ENCODE measurements around the gene INTS1.

Gene INTS1

GRCh38 chr7:1498370-1499305 is 5.6 kb downstream of the INTS1 start:
- no peak overlapping the region for H3K9ac ChIP-seq (ENCODE audit: low read length)
- H3K27me3 ChIP-seq (ENCODE audit: control insufficient read depth in 1 of 2, insufficient read depth in 2 of 2, low read length in 2 of 2) = no peaks in the 10 kb centered on the region
- H3K4me3 ChIP-seq (ENCODE audit: low read depth in 1 of 2, low read length in 2 of 2) = no peak overlapping the region
- peaks cover 20% of the 10 kb centered on the region for H3K4me1 ChIP-seq (ENCODE audit: insufficient read depth, low read length)
- H3K27ac ChIP-seq (ENCODE audit: low read depth, low read length) = no peak overlapping the region
- H3K36me3 ChIP-seq (ENCODE audit: insufficient read depth, low read length) = peaks cover 38% of the 10 kb centered on the region
- no peaks in the 10 kb centered on the region for H3K9me3 ChIP-seq (ENCODE audit: low read length)

- no peak overlapping the region for H3K4me3 ChIP-seq (ENCODE audit: low read depth in 1 of 2, low read length in 2 of 2)
These were observed 6.8 kb downstream of the INTS1 start for GRCh38 chr7:1497293-1497927.

GRCh38 chr7:1496531-1497292 is 7.5 kb downstream of the INTS1 start:
- Histone ChIP-seq H3K4me1 (ENCODE audit: insufficient read depth, low read length) (peaks cover 4% of the 10 kb centered on the region), H3K27ac (ENCODE audit: low read depth, low read length) (no peak overlapping the region), H3K36me3 (ENCODE audit: insufficient read depth, low read length) (peaks cover 31% of the 10 kb centered on the region), H3K27me3 (ENCODE audit: control insufficient read depth in 1 of 2, insufficient read depth in 2 of 2, low read length in 2 of 2) (no peaks in the 10 kb centered on the region), H3K4me3 (ENCODE audit: low read depth in 1 of 2, low read length in 2 of 2) (no peak overlapping the region), H3K9ac (ENCODE audit: low read length) (no peak overlapping the region), H3K9me3 (ENCODE audit: low read length) (no peaks in the 10 kb centered on the region)

More at GRCh38 chr7:1497293-1497927, 6.8 kb downstream of the INTS1 start:
- no peak overlapping the region for H3K27ac ChIP-seq (ENCODE audit: low read depth, low read length)
- no peaks in the 10 kb centered on the region for H3K27me3 ChIP-seq (ENCODE audit: control insufficient read depth in 1 of 2, insufficient read depth in 2 of 2, low read length in 2 of 2)
- H3K36me3 ChIP-seq (ENCODE audit: insufficient read depth, low read length) = peaks cover 33% of the 10 kb centered on the region
- peaks cover 9% of the 10 kb centered on the region for H3K4me1 ChIP-seq (ENCODE audit: insufficient read depth, low read length)
- no peaks in the 10 kb centered on the region for H3K9me3 ChIP-seq (ENCODE audit: low read length)
- H3K9ac ChIP-seq (ENCODE audit: low read length) = no peak overlapping the region

GRCh38 chr7:1495564-1496242 is 8.5 kb downstream of the INTS1 start:
- no peaks in the 10 kb centered on the region for H3K4me1 ChIP-seq (ENCODE audit: insufficient read depth, low read length)
- no peaks in the 10 kb centered on the region for H3K9me3 ChIP-seq (ENCODE audit: low read length)
- peaks cover 35% of the 10 kb centered on the region for H3K36me3 ChIP-seq (ENCODE audit: insufficient read depth, low read length)
- H3K27ac ChIP-seq (ENCODE audit: low read depth, low read length) = no peak overlapping the region
- no peak overlapping the region for H3K9ac ChIP-seq (ENCODE audit: low read length)
- no peak overlapping the region for H3K4me3 ChIP-seq (ENCODE audit: low read depth in 1 of 2, low read length in 2 of 2)
- no peaks in the 10 kb centered on the region for H3K27me3 ChIP-seq (ENCODE audit: control insufficient read depth in 1 of 2, insufficient read depth in 2 of 2, low read length in 2 of 2)

GRCh38 chr7:1494866-1495563 is 9.2 kb downstream of the INTS1 start:
- no peak overlapping the region for H3K4me3 ChIP-seq (ENCODE audit: low read depth in 1 of 2, low read length in 2 of 2)
- no peaks in the 10 kb centered on the region for H3K4me1 ChIP-seq (ENCODE audit: insufficient read depth, low read length)
- peaks cover 37% of the 10 kb centered on the region for H3K36me3 ChIP-seq (ENCODE audit: insufficient read depth, low read length)
- no peak overlapping the region for H3K9ac ChIP-seq (ENCODE audit: low read length)
- no peaks in the 10 kb centered on the region for H3K9me3 ChIP-seq (ENCODE audit: low read length)
- no peaks in the 10 kb centered on the region for H3K27me3 ChIP-seq (ENCODE audit: control insufficient read depth in 1 of 2, insufficient read depth in 2 of 2, low read length in 2 of 2)
- H3K27ac ChIP-seq (ENCODE audit: low read depth, low read length) = no peak overlapping the region

- Histone ChIP-seq H3K27ac (ENCODE audit: low read depth, low read length) (no peak overlapping the region), H3K9me3 (ENCODE audit: low read length) (no peaks in the 10 kb centered on the region), H3K27me3 (ENCODE audit: control insufficient read depth in 1 of 2, insufficient read depth in 2 of 2, low read length in 2 of 2) (no peaks in the 10 kb centered on the region), H3K9ac (ENCODE audit: low read length) (no peak overlapping the region), H3K36me3 (ENCODE audit: insufficient read depth, low read length) (peaks cover 37% of the 10 kb centered on the region), H3K4me3 (ENCODE audit: low read depth in 1 of 2, low read length in 2 of 2) (no peak overlapping the region), H3K4me1 (ENCODE audit: insufficient read depth, low read length) (no peaks in the 10 kb centered on the region)
These were observed 9.7 kb downstream of the INTS1 start for GRCh38 chr7:1494447-1494846.

GRCh38 chr7:1493571-1493970 is 10.6 kb downstream of the INTS1 start:
- no peak overlapping the region for H3K4me3 ChIP-seq (ENCODE audit: low read depth in 1 of 2, low read length in 2 of 2)
- no peaks in the 10 kb centered on the region for H3K27me3 ChIP-seq (ENCODE audit: control insufficient read depth in 1 of 2, insufficient read depth in 2 of 2, low read length in 2 of 2)
- no peak overlapping the region for H3K27ac ChIP-seq (ENCODE audit: low read depth, low read length)
- no peaks in the 10 kb centered on the region for H3K4me1 ChIP-seq (ENCODE audit: insufficient read depth, low read length)
- H3K36me3 ChIP-seq (ENCODE audit: insufficient read depth, low read length) = peaks cover 41% of the 10 kb centered on the region
- no peak overlapping the region for H3K9ac ChIP-seq (ENCODE audit: low read length)
- no peaks in the 10 kb centered on the region for H3K9me3 ChIP-seq (ENCODE audit: low read length)

- Histone ChIP-seq H3K9ac (ENCODE audit: low read length) (no peak overlapping the region), H3K27me3 (ENCODE audit: control insufficient read depth in 1 of 2, insufficient read depth in 2 of 2, low read length in 2 of 2) (no peaks in the 10 kb centered on the region), H3K4me3 (ENCODE audit: low read depth in 1 of 2, low read length in 2 of 2) (no peak overlapping the region), H3K9me3 (ENCODE audit: low read length) (no peaks in the 10 kb centered on the region), H3K36me3 (ENCODE audit: insufficient read depth, low read length) (peaks cover 43% of the 10 kb centered on the region), H3K4me1 (ENCODE audit: insufficient read depth, low read length) (no peaks in the 10 kb centered on the region), H3K27ac (ENCODE audit: low read depth, low read length) (no peak overlapping the region)
These were observed 11.1 kb downstream of the INTS1 start for GRCh38 chr7:1493129-1493528.

- Histone ChIP-seq H3K36me3 (ENCODE audit: insufficient read depth, low read length) (peaks cover 41% of the 10 kb centered on the region), H3K9me3 (ENCODE audit: low read length) (no peaks in the 10 kb centered on the region), H3K9ac (ENCODE audit: low read length) (no peak overlapping the region), H3K27ac (ENCODE audit: low read depth, low read length) (no peak overlapping the region), H3K27me3 (ENCODE audit: control insufficient read depth in 1 of 2, insufficient read depth in 2 of 2, low read length in 2 of 2) (no peaks in the 10 kb centered on the region), H3K4me1 (ENCODE audit: insufficient read depth, low read length) (no peaks in the 10 kb centered on the region), H3K4me3 (ENCODE audit: low read depth in 1 of 2, low read length in 2 of 2) (no peak overlapping the region)
These were observed 11.5 kb downstream of the INTS1 start for GRCh38 chr7:1492640-1493039.

- Histone ChIP-seq H3K4me1 (ENCODE audit: insufficient read depth, low read length) (no peaks in the 10 kb centered on the region), H3K4me3 (ENCODE audit: low read depth in 1 of 2, low read length in 2 of 2) (no peak overlapping the region), H3K9ac (ENCODE audit: low read length) (no peak overlapping the region), H3K27ac (ENCODE audit: low read depth, low read length) (no peak overlapping the region), H3K36me3 (ENCODE audit: insufficient read depth, low read length) (peaks cover 41% of the 10 kb centered on the region), H3K27me3 (ENCODE audit: control insufficient read depth in 1 of 2, insufficient read depth in 2 of 2, low read length in 2 of 2) (no peaks in the 10 kb centered on the region), H3K9me3 (ENCODE audit: low read length) (no peaks in the 10 kb centered on the region)
These were observed 12.0 kb downstream of the INTS1 start for GRCh38 chr7:1492221-1492620.

Data from muscle layer of colon (tissue), 2 donors.